GM21360 (cell line): ENCODE data around the gene C19orf81.
A peak's percentile ranks its signal among the peaks of the same experiment; 100 is the strongest.

Source experiments
- ATAC-seq: cut with Tn5 transposase; IDR thresholded peaks from one replicate; pipeline ENCODE4 v1.9.1; 2021; ENCODE audit warnings: mild to moderate bottlenecking, moderate library complexity; ENCODE audit not compliant: unreplicated experiment

C19orf81 gene

GRCh38 chr19:50677636-50678035 is 28.4 kb downstream of the C19orf81 start:
- ATAC-seq, result no peak

GRCh38 chr19:50678323-50678722 is 29.1 kb downstream of the C19orf81 start:
- ATAC-seq, result no peak

- peak; percentile 81 for ATAC-seq
Observed at GRCh38 chr19:50679177-50680125, 30.2 kb downstream of the C19orf81 start.

GRCh38 chr19:50686310-50687032 is 37.2 kb downstream of the C19orf81 start:
- ATAC-seq, result no peak

GRCh38 chr19:50688766-50689165 is 39.5 kb downstream of the C19orf81 start:
- no peak for ATAC-seq

- ATAC-seq, result no peak
Observed at GRCh38 chr19:50690439-50690838, 41.2 kb downstream of the C19orf81 start.

- ATAC-seq, result no peak
Observed at GRCh38 chr19:50693064-50693975, 44.1 kb downstream of the C19orf81 start.

GRCh38 chr19:50694815-50695145 is 45.5 kb downstream of the C19orf81 start:
- ATAC-seq, result no peak

- no peak for ATAC-seq
Observed at GRCh38 chr19:50695251-50696093, 46.2 kb downstream of the C19orf81 start.

GRCh38 chr19:50696094-50696483 is 46.8 kb downstream of the C19orf81 start:
- no peak for ATAC-seq

- no peak for ATAC-seq
Observed at GRCh38 chr19:50697414-50698124, 48.3 kb downstream of the C19orf81 start.

- no peak for ATAC-seq
Observed at GRCh38 chr19:50701367-50701985, 52.2 kb downstream of the C19orf81 start.

GRCh38 chr19:50702158-50702870 is 53.1 kb downstream of the C19orf81 start:
- no peak for ATAC-seq

- ATAC-seq, result no peak
Observed at GRCh38 chr19:50702871-50703829, 53.9 kb downstream of the C19orf81 start.

- ATAC-seq, result no peak
Observed at GRCh38 chr19:50703915-50704796, 54.9 kb downstream of the C19orf81 start.

GRCh38 chr19:50705422-50706019 is 56.3 kb downstream of the C19orf81 start:
- no peak for ATAC-seq
